ENCODE results near the gene DDX3X. TPM values are rescaled to one million over a fixed set of nuclear protein-coding genes. Genes with fewer than 3 reads are reported as not detected.

The DDX3X gene
- total and polyA plus RNA-seq, 4 donors = 121 to 284 (median 199) TPM

DNA sequence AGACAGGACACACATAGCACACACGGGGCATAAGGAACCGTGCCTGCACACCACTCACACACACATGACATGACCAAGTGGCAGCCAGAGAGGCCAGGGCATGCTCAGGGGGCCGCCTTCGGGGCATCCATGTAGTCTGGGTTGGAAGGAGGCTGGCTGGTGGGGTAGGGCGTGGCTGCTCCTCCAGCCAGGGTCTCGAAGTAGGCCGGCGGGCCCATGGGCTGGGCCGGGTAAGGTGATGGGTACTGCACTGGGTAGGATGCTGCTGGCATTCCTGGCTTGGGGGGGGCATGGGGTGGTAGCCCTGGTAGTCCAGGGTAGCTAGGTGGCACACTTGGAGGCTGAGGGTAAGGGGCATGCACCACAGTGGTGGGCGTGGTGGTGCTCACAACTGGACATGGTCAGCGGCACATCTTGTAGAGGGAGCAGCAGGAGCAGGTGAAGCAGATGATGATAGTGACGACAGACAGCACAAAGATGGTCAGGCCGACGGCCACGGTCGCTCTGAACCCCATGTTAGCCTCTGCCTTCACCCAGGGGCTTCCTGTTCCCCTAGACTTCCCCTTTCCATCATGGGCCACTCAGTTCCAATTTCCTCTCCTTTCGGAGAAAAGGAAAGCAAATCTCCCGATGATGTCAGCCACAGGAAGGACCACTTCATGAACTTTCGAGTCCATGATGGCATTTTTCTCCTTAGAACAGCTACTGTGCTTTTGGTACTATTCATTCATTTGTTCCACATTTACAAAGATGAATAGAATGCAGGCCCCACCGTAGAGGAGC is 10.9 kb upstream of the DDX3X start:
- DNase-seq (ENCODE audit: low read depth in 4 of 6, low spot score in 6 of 6) = no peak
- Histone ChIP-seq H3K36me3 (ENCODE audit: control insufficient read depth, insufficient read depth, low read length) (no peaks in the 10 kb centered on the region), H3K27ac (ENCODE audit: low read depth, low read length) (no peak overlapping the region), H3K9me3 (ENCODE audit: control insufficient read depth, insufficient read depth, low read length) (no peaks in the 10 kb centered on the region), H3K27me3 (ENCODE audit: control insufficient read depth, insufficient read depth, low read length) (peaks cover 17% of the 10 kb centered on the region), H3K4me3 (ENCODE audit: low read depth, low read length) (no peak overlapping the region), H3K4me1 (ENCODE audit: control insufficient read depth, insufficient read depth, low read length) (no peaks in the 10 kb centered on the region)
- WGBS (ENCODE audit: insufficient coverage) = 86% methylated on average over 17 of the region's 20 CpGs

DNA sequence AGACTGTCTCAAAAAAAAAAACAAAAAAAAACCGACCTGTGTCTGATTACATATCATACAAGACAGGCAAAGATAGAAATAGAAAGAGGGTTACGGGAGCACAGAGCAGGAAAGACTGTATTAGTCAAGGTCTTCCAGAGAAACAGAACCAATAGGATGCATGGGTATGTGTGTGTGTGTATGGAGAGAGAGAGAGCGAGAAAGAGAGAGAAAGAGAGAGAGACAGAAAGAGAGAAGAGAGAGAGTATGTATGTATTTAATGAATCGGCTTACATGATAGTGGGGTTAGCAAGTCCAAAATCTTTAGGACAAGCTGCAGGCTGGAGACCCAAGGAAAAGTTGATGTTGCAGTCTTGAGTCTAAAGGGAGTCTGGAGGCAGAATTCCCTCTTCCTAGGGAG is 7.5 kb upstream of the DDX3X start:
- Histone ChIP-seq H3K27ac (ENCODE audit: low read depth, low read length) (no peak overlapping the region), H3K9me3 (ENCODE audit: control insufficient read depth, insufficient read depth, low read length) (no peaks in the 10 kb centered on the region), H3K4me1 (ENCODE audit: control insufficient read depth, insufficient read depth, low read length) (peaks cover 7% of the 10 kb centered on the region), H3K36me3 (ENCODE audit: control insufficient read depth, insufficient read depth, low read length) (no peaks in the 10 kb centered on the region), H3K27me3 (ENCODE audit: control insufficient read depth, insufficient read depth, low read length) (peaks cover 24% of the 10 kb centered on the region), H3K4me3 (ENCODE audit: low read depth, low read length) (no peak overlapping the region)
- WGBS (ENCODE audit: insufficient coverage) = 86% methylated on average over 3 of the region's 4 CpGs
- no peak for DNase-seq (ENCODE audit: low read depth in 4 of 6, low spot score in 6 of 6)

DNA sequence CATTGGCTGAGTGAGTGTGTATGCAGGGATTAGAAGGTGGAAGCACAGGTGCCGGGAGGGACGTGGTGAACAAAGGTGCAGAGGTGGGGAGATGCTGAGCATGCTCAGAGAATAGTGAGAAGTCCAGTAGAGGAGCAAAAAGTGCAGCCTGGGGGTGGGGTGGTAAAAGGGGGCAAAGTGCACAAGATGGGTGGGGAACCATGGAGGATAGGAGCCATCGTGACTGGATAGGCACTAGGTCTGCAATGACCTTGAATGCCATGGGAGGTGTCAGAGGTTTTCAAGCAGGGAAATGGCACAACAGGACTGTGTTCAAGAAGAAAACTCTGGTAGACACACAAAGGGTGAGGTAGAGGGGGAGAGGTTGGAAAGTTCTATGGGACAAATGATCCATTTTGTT is 6.6 kb upstream of the DDX3X start:
- Histone ChIP-seq H3K36me3 (ENCODE audit: control insufficient read depth, insufficient read depth, low read length) (no peaks in the 10 kb centered on the region), H3K4me1 (ENCODE audit: control insufficient read depth, insufficient read depth, low read length) (peaks cover 10% of the 10 kb centered on the region), H3K27ac (ENCODE audit: low read depth, low read length) (no peak overlapping the region), H3K4me3 (ENCODE audit: low read depth, low read length) (no peak overlapping the region), H3K27me3 (ENCODE audit: control insufficient read depth, insufficient read depth, low read length) (peaks cover 30% of the 10 kb centered on the region), H3K9me3 (ENCODE audit: control insufficient read depth, insufficient read depth, low read length) (no peaks in the 10 kb centered on the region)
- WGBS (ENCODE audit: insufficient coverage) = 92% methylated on average over 3 of the region's 3 CpGs
- DNase-seq (ENCODE audit: low read depth in 4 of 6, low spot score in 6 of 6) = no peak

DNA sequence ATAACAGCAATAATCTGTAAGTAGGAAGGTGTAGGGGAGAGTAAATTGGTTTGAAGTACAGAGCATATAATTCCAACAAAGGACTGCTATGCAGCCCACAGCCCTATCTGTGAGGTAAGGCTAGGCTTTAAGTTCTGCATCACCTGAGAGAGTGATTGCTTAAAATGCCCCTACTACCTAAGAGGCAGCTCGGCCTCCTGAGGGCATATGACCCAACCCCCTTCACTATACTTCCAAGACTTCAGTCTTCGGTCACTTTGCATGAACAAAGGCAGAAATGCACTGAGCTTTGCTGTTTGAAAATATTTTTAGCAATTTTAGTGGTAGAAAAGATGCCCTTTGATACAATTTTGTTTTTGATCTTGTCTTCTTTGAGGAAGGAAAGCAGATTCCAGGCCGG is 4.9 kb upstream of the DDX3X start:
- WGBS (ENCODE audit: insufficient coverage) = 88% methylated on average over 1 of the region's 3 CpGs
- H3K36me3 ChIP-seq (ENCODE audit: control insufficient read depth, insufficient read depth, low read length) = peaks cover 1% of the 10 kb centered on the region
- H3K9me3 ChIP-seq (ENCODE audit: control insufficient read depth, insufficient read depth, low read length) = no peaks in the 10 kb centered on the region
- peaks cover 22% of the 10 kb centered on the region for H3K4me1 ChIP-seq (ENCODE audit: control insufficient read depth, insufficient read depth, low read length)
- no peak overlapping the region for H3K4me3 ChIP-seq (ENCODE audit: low read depth, low read length)
- H3K27me3 ChIP-seq (ENCODE audit: control insufficient read depth, insufficient read depth, low read length) = peaks cover 25% of the 10 kb centered on the region
- DNase-seq (ENCODE audit: low read depth in 4 of 6, low spot score in 6 of 6) = no peak
- no peak overlapping the region for H3K27ac ChIP-seq (ENCODE audit: low read depth, low read length)

DNA sequence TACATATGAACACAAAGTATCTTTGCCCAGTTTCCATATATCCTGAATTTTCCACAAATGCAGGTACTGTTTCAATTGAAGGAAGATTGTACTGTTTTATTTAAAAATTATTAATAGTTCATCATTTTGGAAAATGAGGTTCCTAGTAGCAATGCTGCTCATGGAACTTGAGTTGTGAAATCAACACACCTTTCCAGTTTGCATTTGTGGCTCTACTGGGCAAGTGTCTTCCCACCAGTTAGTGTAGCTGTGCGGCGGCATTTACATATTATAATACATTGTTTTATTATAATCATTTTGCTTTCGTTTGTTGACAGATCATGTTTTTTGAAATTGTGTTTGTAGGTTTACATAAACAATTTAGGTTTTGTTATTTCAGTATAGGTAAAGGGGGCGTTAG is 2.0 kb upstream of the DDX3X start:
- Histone ChIP-seq H3K4me1 (ENCODE audit: control insufficient read depth, insufficient read depth, low read length) (peaks cover 26% of the 10 kb centered on the region), H3K4me3 (ENCODE audit: low read depth, low read length) (peak overlapping the region; percentile 100), H3K36me3 (ENCODE audit: control insufficient read depth, insufficient read depth, low read length) (peaks cover 3% of the 10 kb centered on the region), H3K9me3 (ENCODE audit: control insufficient read depth, insufficient read depth, low read length) (no peaks in the 10 kb centered on the region), H3K27me3 (ENCODE audit: control insufficient read depth, insufficient read depth, low read length) (peaks cover 25% of the 10 kb centered on the region), H3K27ac (ENCODE audit: low read depth, low read length) (peak overlapping the region; percentile 100)
- DNase-seq (ENCODE audit: low read depth in 4 of 6, low spot score in 6 of 6) = no peak
- WGBS (ENCODE audit: insufficient coverage) = no CpG with 5 or more reads among the region's 4 CpGs

DNA sequence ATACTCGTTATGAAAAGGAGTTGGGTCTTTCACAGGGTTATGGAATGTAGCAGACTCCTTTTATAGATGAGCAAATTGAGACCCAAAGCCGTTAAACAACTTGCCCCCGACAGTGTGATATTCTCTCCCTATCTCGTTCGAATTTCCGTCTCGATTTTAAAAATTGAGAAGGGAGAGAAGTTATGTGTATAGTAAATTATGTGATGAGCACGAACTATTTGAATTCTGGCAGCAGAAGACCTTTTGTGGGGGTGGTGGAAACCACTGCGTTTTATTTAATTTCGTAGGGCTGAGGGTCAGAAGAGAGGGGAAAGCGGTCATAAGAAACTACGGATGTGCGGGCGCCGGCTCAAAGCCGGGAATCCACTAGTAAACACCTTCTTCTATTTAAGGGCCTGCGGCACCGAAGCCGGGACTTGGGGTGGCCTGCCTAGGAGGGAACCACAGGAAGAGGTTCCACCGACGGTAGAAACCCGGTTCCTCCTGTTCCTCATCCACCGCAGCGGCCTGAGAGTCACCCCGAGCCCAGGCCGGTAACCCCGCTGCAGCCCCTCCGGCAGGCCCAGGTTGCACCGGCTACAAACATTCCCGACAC is 1.5 kb upstream of the DDX3X start:
- peaks cover 25% of the 10 kb centered on the region for H3K27me3 ChIP-seq (ENCODE audit: control insufficient read depth, insufficient read depth, low read length)
- DNase-seq (ENCODE audit: low read depth in 4 of 6, low spot score in 6 of 6) = peak in 1 of 6 donors; percentile 63
- under 1% methylated on average over 19 of the region's 30 CpGs for WGBS (ENCODE audit: insufficient coverage)
- H3K4me1 ChIP-seq (ENCODE audit: control insufficient read depth, insufficient read depth, low read length) = peaks cover 27% of the 10 kb centered on the region
- peak overlapping the region; percentile 100 for H3K27ac ChIP-seq (ENCODE audit: low read depth, low read length)
- no peaks in the 10 kb centered on the region for H3K9me3 ChIP-seq (ENCODE audit: control insufficient read depth, insufficient read depth, low read length)
- peak overlapping the region; percentile 100 for H3K4me3 ChIP-seq (ENCODE audit: low read depth, low read length)
- H3K36me3 ChIP-seq (ENCODE audit: control insufficient read depth, insufficient read depth, low read length) = peaks cover 3% of the 10 kb centered on the region

DNA sequence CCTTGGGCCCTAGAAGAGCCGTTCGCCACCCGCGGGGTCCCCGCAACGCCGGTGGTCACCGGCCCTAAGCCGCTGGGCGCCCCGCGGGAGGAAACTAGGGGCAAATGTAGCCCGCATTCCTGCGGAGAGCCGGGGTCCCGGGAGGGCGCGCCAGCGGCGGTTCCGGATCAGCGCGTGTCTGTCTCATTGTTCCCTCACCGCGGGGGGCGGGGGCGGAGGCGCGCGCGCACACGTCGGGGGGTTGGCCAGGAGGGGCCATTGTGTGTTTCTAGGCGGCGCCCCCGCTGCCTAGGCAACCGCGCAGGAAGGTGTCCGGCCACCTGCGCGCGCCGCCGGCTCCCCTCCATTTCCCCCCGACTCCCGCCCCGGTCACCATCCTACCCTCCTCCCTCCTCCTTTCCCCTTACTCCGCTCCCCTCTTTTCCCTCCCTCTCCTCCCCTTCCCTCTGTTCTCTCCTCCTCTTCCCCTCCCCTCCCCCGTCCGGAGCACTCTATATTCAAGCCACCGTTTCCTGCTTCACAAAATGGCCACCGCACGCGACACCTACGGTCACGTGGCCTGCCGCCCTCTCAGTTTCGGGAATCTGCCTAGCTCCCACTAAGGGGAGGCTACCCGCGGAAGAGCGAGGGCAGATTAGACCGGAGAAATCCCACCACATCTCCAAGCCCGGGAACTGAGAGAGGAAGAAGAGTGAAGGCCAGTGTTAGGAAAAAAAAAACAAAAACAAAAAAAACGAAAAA is 789 bp upstream of the DDX3X start:
- peak overlapping the region; percentile 100 for H3K4me3 ChIP-seq (ENCODE audit: low read depth, low read length)
- DNase-seq (ENCODE audit: low read depth in 4 of 6, low spot score in 6 of 6) = peak in 5 of 6 donors; percentile 74 to 98 (median 93)
- peaks cover 25% of the 10 kb centered on the region for H3K27me3 ChIP-seq (ENCODE audit: control insufficient read depth, insufficient read depth, low read length)
- under 1% methylated on average over 57 of the region's 64 CpGs for WGBS (ENCODE audit: insufficient coverage)
- H3K9me3 ChIP-seq (ENCODE audit: control insufficient read depth, insufficient read depth, low read length) = no peaks in the 10 kb centered on the region
- peak overlapping the region; percentile 100 for H3K27ac ChIP-seq (ENCODE audit: low read depth, low read length)
- H3K4me1 ChIP-seq (ENCODE audit: control insufficient read depth, insufficient read depth, low read length) = peaks cover 28% of the 10 kb centered on the region
- peaks cover 3% of the 10 kb centered on the region for H3K36me3 ChIP-seq (ENCODE audit: control insufficient read depth, insufficient read depth, low read length)

DNA sequence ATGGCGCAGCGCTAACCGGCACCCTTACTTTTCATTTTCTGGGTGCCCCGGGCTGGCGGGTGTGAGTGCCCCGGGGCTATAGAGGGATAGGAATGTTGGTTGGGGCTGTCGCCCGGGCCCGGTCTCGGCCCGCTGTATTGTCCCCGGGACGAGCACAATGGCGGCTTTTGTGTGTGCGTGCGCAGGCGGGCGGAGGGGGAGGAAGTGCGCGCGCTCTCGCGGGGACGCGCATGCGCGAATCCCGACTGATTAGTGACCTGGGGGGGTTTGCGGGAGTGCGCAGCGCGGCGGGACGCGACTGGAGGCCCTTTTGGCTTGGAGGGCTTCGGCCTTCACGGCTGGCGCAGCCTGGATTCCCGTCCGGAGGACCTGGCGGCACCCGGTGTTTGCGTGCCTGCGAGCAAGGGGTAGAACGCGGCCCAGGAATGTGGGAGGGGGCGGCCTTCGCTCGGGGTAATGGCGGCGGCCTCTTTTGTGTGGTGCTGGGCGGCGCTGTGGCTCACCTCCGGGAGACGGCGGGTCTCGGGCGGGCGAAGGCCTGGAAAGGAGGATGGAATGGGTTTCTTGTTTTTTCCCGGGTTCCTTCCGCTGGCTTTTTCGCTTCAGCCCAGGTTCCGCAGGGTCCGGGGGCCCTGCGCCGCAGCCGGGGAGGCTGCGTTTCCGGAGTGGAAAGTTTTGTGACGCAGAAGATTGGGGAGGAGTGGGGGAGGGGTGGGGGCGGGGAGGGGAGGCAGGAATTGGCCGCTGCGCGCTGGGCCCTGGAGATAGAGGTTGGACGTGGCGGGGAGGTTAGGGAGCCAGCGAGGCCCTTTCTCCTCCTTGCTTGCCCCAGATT is 618 bp downstream of the DDX3X start:
- DNase-seq (ENCODE audit: low read depth in 4 of 6, low spot score in 6 of 6) = peak in 5 of 6 donors; percentile 65 to 97 (median 87)
- Histone ChIP-seq H3K9me3 (ENCODE audit: control insufficient read depth, insufficient read depth, low read length) (no peaks in the 10 kb centered on the region), H3K27ac (ENCODE audit: low read depth, low read length) (peak overlapping the region; percentile 100), H3K4me3 (ENCODE audit: low read depth, low read length) (peak overlapping the region; percentile 100), H3K4me1 (ENCODE audit: control insufficient read depth, insufficient read depth, low read length) (peaks cover 28% of the 10 kb centered on the region), H3K36me3 (ENCODE audit: control insufficient read depth, insufficient read depth, low read length) (peaks cover 3% of the 10 kb centered on the region), H3K27me3 (ENCODE audit: control insufficient read depth, insufficient read depth, low read length) (peaks cover 23% of the 10 kb centered on the region)
- under 1% methylated on average over 61 of the region's 77 CpGs for WGBS (ENCODE audit: insufficient coverage)

All from spinal cord (tissue), 10 donors.